Mucosa of rectum (tissue), 2 donors: ENCODE results near the gene PGLYRP2.

Experiments used
- H3K27ac ChIP-seq, 2 donors: one replicate each; pipeline ENCODE4 v1.7.0; 2013; ENCODE audit warnings: inconsistent platforms in 2 of 2, low read depth in 2 of 2, low read length in 2 of 2
- H3K27me3 ChIP-seq, 2 donors: one replicate each; pipeline ENCODE4 v1.7.0; 2013; ENCODE audit warnings: low read length in 2 of 2; ENCODE audit not compliant: control insufficient read depth in 2 of 2, insufficient read depth in 2 of 2
- H3K36me3 ChIP-seq, 2 donors: one replicate each; pipeline ENCODE4 v1.7.0; 2013; ENCODE audit warnings: low read length in 2 of 2; ENCODE audit not compliant: control insufficient read depth in 2 of 2, insufficient read depth in 2 of 2
- H3K4me1 ChIP-seq, 2 donors: one replicate each; pipeline ENCODE4 v1.7.0; 2013; ENCODE audit warnings: low read length in 2 of 2, mild to moderate bottlenecking in 1 of 2; ENCODE audit not compliant: control insufficient read depth in 2 of 2, insufficient read depth in 2 of 2
- H3K4me3 ChIP-seq, 2 donors: one replicate each; pipeline ENCODE4 v1.7.0; 2013; ENCODE audit warnings: low read length in 2 of 2
- H3K9ac ChIP-seq, 2 donors: one replicate each; pipeline ENCODE4 v1.7.0; 2013; ENCODE audit warnings: low read length in 2 of 2, low read depth in 1 of 2, mild to moderate bottlenecking in 1 of 2
- H3K9me3 ChIP-seq, 2 donors: one replicate each; pipeline ENCODE4 v1.7.0; 2013; ENCODE audit warnings: low read length in 2 of 2; ENCODE audit not compliant: control insufficient read depth in 2 of 2
- donor health status: healthy.
- donor health status: Normal muscosa, but diverticular disease.

PGLYRP2 gene

GRCh38 chr19:15447057-15447456 is 32.2 kb downstream of the PGLYRP2 start:
- H3K36me3 ChIP-seq = no peaks in the 10 kb centered on the region
- no peak overlapping the region for H3K9ac ChIP-seq
- H3K27me3 ChIP-seq = no peaks in the 10 kb centered on the region
- no peaks in the 10 kb centered on the region for H3K9me3 ChIP-seq
- H3K4me3 ChIP-seq = no peak overlapping the region
- H3K4me1 ChIP-seq = peaks cover 6 to 8% of the 10 kb centered on the region in 2 donors
- H3K27ac ChIP-seq = no peak overlapping the region

GRCh38 chr19:15445807-15446376 is 33.4 kb downstream of the PGLYRP2 start:
- H3K4me1 ChIP-seq = peaks cover 6 to 8% of the 10 kb centered on the region in 2 donors
- no peaks in the 10 kb centered on the region for H3K27me3 ChIP-seq
- no peak overlapping the region for H3K27ac ChIP-seq
- no peak overlapping the region for H3K9ac ChIP-seq
- H3K36me3 ChIP-seq = no peaks in the 10 kb centered on the region
- H3K4me3 ChIP-seq = no peak overlapping the region
- H3K9me3 ChIP-seq = no peaks in the 10 kb centered on the region

GRCh38 chr19:15445227-15445605 is 34.1 kb downstream of the PGLYRP2 start:
- no peaks in the 10 kb centered on the region for H3K9me3 ChIP-seq

GRCh38 chr19:15444505-15445226 is 34.6 kb downstream of the PGLYRP2 start:
- no peak overlapping the region for H3K9ac ChIP-seq
- no peaks in the 10 kb centered on the region for H3K27me3 ChIP-seq
- no peaks in the 10 kb centered on the region for H3K9me3 ChIP-seq
- no peak overlapping the region for H3K4me3 ChIP-seq
- no peak overlapping the region for H3K27ac ChIP-seq
- H3K36me3 ChIP-seq = no peaks in the 10 kb centered on the region
- H3K4me1 ChIP-seq = peaks cover 6 to 8% of the 10 kb centered on the region in 2 donors

More at GRCh38 chr19:15445227-15445605, 34.1 kb downstream of the PGLYRP2 start:
- H3K9ac ChIP-seq = no peak overlapping the region
- H3K4me1 ChIP-seq = peaks cover 6 to 8% of the 10 kb centered on the region in 2 donors
- no peak overlapping the region for H3K27ac ChIP-seq
- H3K4me3 ChIP-seq = no peak overlapping the region
- no peaks in the 10 kb centered on the region for H3K36me3 ChIP-seq
- H3K27me3 ChIP-seq = no peaks in the 10 kb centered on the region

- H3K27me3 ChIP-seq = no peaks in the 10 kb centered on the region
Measured at GRCh38 chr19:15443838-15444237, 35.5 kb downstream of the PGLYRP2 start.

GRCh38 chr19:15443325-15443724 is 36.0 kb downstream of the PGLYRP2 start:
- no peaks in the 10 kb centered on the region for H3K4me1 ChIP-seq
- no peak overlapping the region for H3K4me3 ChIP-seq
- H3K9ac ChIP-seq = no peak overlapping the region
- H3K27ac ChIP-seq = no peak overlapping the region
- H3K9me3 ChIP-seq = no peaks in the 10 kb centered on the region
- no peaks in the 10 kb centered on the region for H3K27me3 ChIP-seq
- no peaks in the 10 kb centered on the region for H3K36me3 ChIP-seq

More at GRCh38 chr19:15443838-15444237, 35.5 kb downstream of the PGLYRP2 start:
- Histone ChIP-seq H3K9me3 (no peaks in the 10 kb centered on the region), H3K36me3 (no peaks in the 10 kb centered on the region), H3K4me3 (no peak overlapping the region), H3K9ac (no peak overlapping the region), H3K27ac (no peak overlapping the region), H3K4me1 (peaks cover 3% of the 10 kb centered on the region in 2 donors)

GRCh38 chr19:15442142-15442920 is 37.0 kb downstream of the PGLYRP2 start:
- H3K4me3 ChIP-seq = no peak overlapping the region
- no peak overlapping the region for H3K27ac ChIP-seq
- H3K36me3 ChIP-seq = no peaks in the 10 kb centered on the region
- no peaks in the 10 kb centered on the region for H3K9me3 ChIP-seq
- no peak overlapping the region for H3K9ac ChIP-seq
- H3K27me3 ChIP-seq = no peaks in the 10 kb centered on the region
- no peaks in the 10 kb centered on the region for H3K4me1 ChIP-seq

GRCh38 chr19:15441317-15441716 is 38.0 kb downstream of the PGLYRP2 start:
- Histone ChIP-seq H3K27me3 (no peaks in the 10 kb centered on the region), H3K4me3 (no peak overlapping the region), H3K9me3 (no peaks in the 10 kb centered on the region), H3K9ac (no peak overlapping the region), H3K36me3 (no peaks in the 10 kb centered on the region), H3K4me1 (no peaks in the 10 kb centered on the region), H3K27ac (no peak overlapping the region)

- Histone ChIP-seq H3K36me3 (no peaks in the 10 kb centered on the region), H3K27me3 (no peaks in the 10 kb centered on the region), H3K4me3 (no peak overlapping the region), H3K4me1 (no peaks in the 10 kb centered on the region), H3K9ac (no peak overlapping the region), H3K27ac (no peak overlapping the region), H3K9me3 (no peaks in the 10 kb centered on the region)
Measured at GRCh38 chr19:15439821-15440641, 39.3 kb downstream of the PGLYRP2 start.
